ENCODE results near the gene BLTP3B.

GRCh38 chr12:100110276-100110675 lies 32.4 kb downstream of the BLTP3B start:
- TF ChIP-seq CTCF (IDR thresholded peaks at IDR 0.05; ENCODE audit: low read length) (no peak), EZH2 (IDR thresholded peaks at IDR 0.05; ENCODE audit: borderline replicate concordance, low read length) (no peak)
